NCI-H2107 treated with DMSO at 0.1 percent for 48 hours (cell line): ENCODE data around the gene SRGN.
"Not testable (repeated sequence)": the region's sequence is repeated elsewhere in the genome, so short reads cannot be mapped to it uniquely, and the experiment has no call there.

Experiments used
- DNase-seq: peaks from one replicate; lab custom pipeline; 2025; ENCODE audit not compliant: unreplicated experiment; lab: John Stamatoyannopoulos, UW

Gene SRGN

GRCh38 chr10:69125554-69125953 is 37.7 kb downstream of the SRGN start:
- no peak for DNase-seq

- DNase-seq: no peak
These were observed 42.3 kb downstream of the SRGN start for GRCh38 chr10:69130251-69130650.

GRCh38 chr10:69139961-69140360 is 52.1 kb downstream of the SRGN start:
- no peak for DNase-seq

GRCh38 chr10:69141304-69141703 is 53.4 kb downstream of the SRGN start:
- DNase-seq: no peak

GRCh38 chr10:69142074-69142473 is 54.2 kb downstream of the SRGN start:
- not testable (repeated sequence) for DNase-seq

- no peak for DNase-seq
These were observed 55.1 kb downstream of the SRGN start for GRCh38 chr10:69142983-69143382.

GRCh38 chr10:69145329-69145728 is 57.4 kb downstream of the SRGN start:
- DNase-seq: no peak

- DNase-seq: no peak
These were observed 58.0 kb downstream of the SRGN start for GRCh38 chr10:69145864-69146263.

GRCh38 chr10:69146759-69147158 is 58.9 kb downstream of the SRGN start:
- no peak for DNase-seq

- no peak for DNase-seq
These were observed 64.1 kb downstream of the SRGN start for GRCh38 chr10:69151984-69152383.

- no peak for DNase-seq
These were observed 65.3 kb downstream of the SRGN start for GRCh38 chr10:69153227-69153626.
